Motor neuron (in vitro differentiated cells): ENCODE measurements around the gene MARK2. TPM values are rescaled to one million over a fixed set of nuclear protein-coding genes. Genes with fewer than 3 reads are reported as not detected.

Experiments
- ATAC-seq, 8 experiments: fragments of 200-7000 bp; cut with Tn5 transposase; replicated peaks in 6 of 8; 2 replicates each; pipeline ENCODE4 v1.8.0; 2021; ENCODE audit warnings: mild to moderate bottlenecking in 8 of 8, moderate library complexity in 8 of 8
- H3K27ac ChIP-seq, 2 donors: fragments of 250-450 bp; sonication (Bioruptor Pico); 2 replicates each; pipeline ENCODE4 v1.9.0; 2021; ENCODE audit warnings: antibody characterized with exemption in 2 of 2, mild to moderate bottlenecking in 2 of 2, moderate library complexity in 1 of 2
- H3K4me1 ChIP-seq, 2 donors: fragments of 250-450 bp; sonication (Bioruptor Pico); replicated peaks in 1 of 2; 2 replicates each; pipeline ENCODE4 v1.6.1; 2021; ENCODE audit warnings: antibody characterized with exemption in 2 of 2, mild to moderate bottlenecking in 2 of 2, moderate library complexity in 1 of 2
- H3K4me3 ChIP-seq, 5 donors: fragments of 250-450 bp; sonication (Bioruptor Pico); 2 replicates each; pipeline ENCODE4 v1.9.0; 2021; ENCODE audit warnings: antibody characterized with exemption in 5 of 5, mild to moderate bottlenecking in 5 of 5, moderate library complexity in 4 of 5
- WGBS, 10 experiments: fragments of 450-650 bp; shearing (Covaris generic); methylation state at CpG; one replicate each; pipeline ENCODE4 v1.0.0; 2022; 5-methylcytosine and 5-hydroxymethylcytosine counted together
- in situ Hi-C, 9 experiments: fragments of 400-800 bp; cut with MboI; loops; one replicate each; pipeline ENCODE4 v1.15.0; 2021; ENCODE audit warnings: low sequenced_read_pairs in 9 of 9, low pct_unique_long_range_greater_than_20kb in 2 of 9; ENCODE audit not compliant: unreplicated experiment in 9 of 9
- total RNA-seq, 8 experiments: library from RNA; unstranded; fragments of 300-600 nt; gene quantifications; 2 replicates each; pipeline versions ENCODE4 v1.2.3 to v1.2.4, GENCODE V29; 2022

The MARK2 gene
- total RNA-seq, 8 experiments from 2014 or later, result 9.2 to 36.8 (median 13.6) TPM

- no peak for ATAC-seq
- H3K4me3 ChIP-seq, result no peak overlapping the region
- H3K4me1 ChIP-seq, result peaks cover 2 to 4% of the 10 kb centered on the region in 2 donors
- no peak overlapping the region for H3K27ac ChIP-seq
- in situ Hi-C loops, result loop anchor here in 8 of 9 experiments (10.0 to 25.0 kb wide), 4 partner anchors 103 to 328 kb away; partner anchors contain the start of genes MACROD1 (in 7 of the 8), NAA40 (in 2 of the 8) and COX8A (in 1 of the 8)
- WGBS, 10 experiments, result 77 to 100% (median 89%) methylated on average over 2 to 11 of the region's 12 CpGs; no CpG with 5 or more reads in 2 of the 10 experiments
These were observed 4.3 kb upstream of the MARK2 start for GRCh38 chr11:63834535-63835157.

GRCh38 chr11:63835158-63835545 is 3.8 kb upstream of the MARK2 start:
- Histone ChIP-seq H3K4me3 (no peak overlapping the region), H3K4me1 (peaks cover 2 to 4% of the 10 kb centered on the region in 2 donors), H3K27ac (no peak overlapping the region)
- WGBS, 10 experiments, result 0 to 92% (median 50%) methylated on average over 1 to 3 of the region's 6 CpGs; no CpG with 5 or more reads in 4 of the 10 experiments
- ATAC-seq, result no peak
- in situ Hi-C loops, result loop anchor here in 8 of 9 experiments (10.0 to 25.0 kb wide), 4 partner anchors 102 to 327 kb away; partner anchors contain the start of genes MACROD1 (in 7 of the 8), NAA40 (in 2 of the 8) and COX8A (in 1 of the 8)

DNA sequence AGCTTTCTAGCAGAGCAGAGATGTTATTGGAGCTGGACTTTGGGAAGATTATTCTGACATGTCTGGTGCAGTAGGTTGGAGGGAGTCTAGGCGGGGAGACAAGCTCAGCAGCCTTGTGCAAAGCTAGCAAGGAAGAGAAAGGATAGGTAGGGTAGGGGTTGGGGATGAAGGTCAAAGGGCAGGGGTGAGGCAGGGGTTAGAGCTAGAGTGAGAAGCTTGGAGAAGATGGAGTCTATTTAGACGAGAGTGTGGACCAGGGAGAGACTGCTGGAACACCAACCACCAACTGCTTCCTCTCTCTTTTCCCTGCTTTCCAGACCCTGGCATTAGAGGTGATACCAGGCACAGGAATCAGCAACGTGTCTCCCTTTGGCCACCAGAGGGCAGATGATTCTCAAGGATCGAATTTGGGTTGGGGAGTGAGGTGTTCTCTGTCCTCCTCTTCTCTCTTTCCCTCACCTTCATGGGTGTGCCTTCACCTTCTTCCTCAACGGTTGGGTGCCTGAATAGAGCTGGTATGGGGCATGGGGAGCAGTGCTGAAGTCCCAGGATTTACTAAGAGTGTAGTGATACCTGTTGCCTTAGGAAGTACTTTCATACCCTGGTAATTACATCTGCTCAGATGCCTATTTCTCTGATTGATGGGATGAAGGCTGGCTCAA is 1.8 kb upstream of the MARK2 start:
- in situ Hi-C loops, result loop anchor here in 8 of 9 experiments (10.0 to 25.0 kb wide), 4 partner anchors 100 to 325 kb away; partner anchors contain the start of genes MACROD1 (in 7 of the 8), NAA40 (in 2 of the 8) and COX8A (in 1 of the 8)
- Histone ChIP-seq H3K4me3 (no peak overlapping the region), H3K4me1 (peaks cover 18 to 19% of the 10 kb centered on the region in 2 donors), H3K27ac (no peak overlapping the region)
- 0 to 40% (median 5%) methylated on average over 1 to 5 of the region's 5 CpGs; no CpG with 5 or more reads in 4 of the 10 experiments for WGBS, 10 experiments
- no peak for ATAC-seq

GRCh38 chr11:63837739-63838138 is 1.2 kb upstream of the MARK2 start:
- H3K4me3 ChIP-seq, result no peak overlapping the region
- no peak overlapping the region for H3K27ac ChIP-seq
- H3K4me1 ChIP-seq, result peaks cover 18 to 21% of the 10 kb centered on the region in 2 donors
- no peak for ATAC-seq
- in situ Hi-C loops, result loop anchor here in 8 of 9 experiments (10.0 to 25.0 kb wide), 4 partner anchors 100 to 325 kb away; partner anchors contain the start of genes MACROD1 (in 7 of the 8), NAA40 (in 2 of the 8) and COX8A (in 1 of the 8)
- WGBS, 10 experiments, result 20 to 53% (median 40%) methylated on average over 1 to 4 of the region's 5 CpGs; no CpG with 5 or more reads in 4 of the 10 experiments

DNA sequence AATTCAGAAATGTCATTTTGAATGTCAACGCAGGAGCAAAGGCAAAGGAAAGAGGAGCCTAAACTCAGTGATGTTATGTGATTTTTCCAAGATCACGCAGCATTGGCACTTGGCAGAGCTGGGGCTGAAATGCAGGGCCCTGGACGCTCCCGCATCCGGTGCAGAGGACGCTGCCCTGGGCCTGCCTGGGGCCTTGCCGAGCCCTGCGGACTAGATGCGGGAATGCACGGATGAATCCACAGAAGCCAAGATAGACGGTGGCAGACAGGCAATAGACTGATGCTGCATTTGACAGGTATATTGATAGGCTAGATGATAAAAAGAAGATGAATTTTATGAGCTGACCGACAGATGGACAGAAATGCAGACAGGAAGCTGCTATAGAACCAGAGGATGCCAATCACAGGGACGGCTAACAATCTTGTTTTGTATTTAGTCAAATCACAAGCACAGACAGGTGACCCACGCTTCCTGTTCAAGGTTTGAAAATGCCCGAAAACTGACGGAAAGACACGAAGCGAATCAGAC is 696 bp upstream of the MARK2 start:
- H3K27ac ChIP-seq, result no peak overlapping the region
- ATAC-seq, result no peak
- WGBS, 10 experiments, result 3 to 80% (median 38%) methylated on average over 1 to 12 of the region's 18 CpGs; no CpG with 5 or more reads in 2 of the 10 experiments
- in situ Hi-C loops, result loop anchor here in 8 of 9 experiments (10.0 to 25.0 kb wide), 4 partner anchors 99 to 324 kb away; partner anchors contain the start of genes MACROD1 (in 7 of the 8), NAA40 (in 2 of the 8) and COX8A (in 1 of the 8)
- peaks cover 18 to 21% of the 10 kb centered on the region in 2 donors for H3K4me1 ChIP-seq
- H3K4me3 ChIP-seq, result peak overlapping the region in 3 of 5 donors; percentile 12 to 83 (median 23)

DNA sequence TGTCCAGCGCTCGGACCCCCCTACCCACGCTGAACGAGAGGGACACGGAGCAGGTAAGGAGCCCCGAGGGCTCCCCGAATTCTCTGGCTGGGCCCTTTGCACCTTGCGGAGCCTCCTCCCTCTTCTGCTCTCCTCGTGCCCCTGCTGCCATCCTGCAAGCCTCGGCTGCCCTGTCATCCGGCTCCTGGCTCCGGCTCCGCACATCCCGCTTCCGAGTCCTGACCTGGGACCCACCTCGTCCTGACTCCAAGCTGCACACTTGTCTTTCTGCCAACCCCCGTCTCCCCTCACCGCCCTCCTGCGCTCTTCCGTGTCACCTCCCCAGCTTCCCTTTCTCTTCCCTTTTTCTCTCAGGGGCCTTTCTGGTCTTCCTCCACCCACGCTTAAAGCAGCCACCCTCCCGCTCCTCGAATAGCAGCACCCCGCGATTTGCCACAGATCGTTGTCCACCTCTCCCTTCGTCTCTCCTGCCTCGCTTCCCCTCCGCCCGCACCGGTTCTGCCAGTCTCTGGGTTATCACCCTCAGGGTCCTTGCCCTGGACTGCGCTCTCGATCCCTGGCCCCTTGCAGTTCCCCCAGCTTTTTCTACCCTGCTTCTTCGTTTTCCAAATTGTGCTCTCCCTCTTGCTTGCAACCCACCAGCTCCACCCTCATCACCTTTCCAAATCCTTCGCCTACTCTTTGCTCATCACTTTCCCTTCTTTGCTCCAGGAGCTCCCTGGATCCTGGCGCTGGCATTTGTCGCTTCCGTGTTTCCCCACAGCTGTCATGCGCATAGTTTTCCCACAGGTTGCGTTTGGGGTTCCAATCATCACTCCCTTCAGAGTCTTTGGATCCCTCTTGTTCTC is 822 bp downstream of the MARK2 start:
- H3K4me1 ChIP-seq, result peaks cover 21% of the 10 kb centered on the region in 2 donors
- no peak for ATAC-seq
- in situ Hi-C loops, result loop anchor here in 8 of 9 experiments (10.0 to 25.0 kb wide), 4 partner anchors 98 to 323 kb away; partner anchors contain the start of genes MACROD1 (in 7 of the 8), NAA40 (in 2 of the 8) and COX8A (in 1 of the 8)
- WGBS, 10 experiments, result 0 to 6% (median 0%) methylated on average over 2 to 18 of the region's 40 CpGs; no CpG with 5 or more reads in 1 of the 10 experiments
- H3K27ac ChIP-seq, result peak overlapping the region; percentile 77
- H3K4me3 ChIP-seq, result peak overlapping the region; percentile 49 to 91 (median 77)

DNA sequence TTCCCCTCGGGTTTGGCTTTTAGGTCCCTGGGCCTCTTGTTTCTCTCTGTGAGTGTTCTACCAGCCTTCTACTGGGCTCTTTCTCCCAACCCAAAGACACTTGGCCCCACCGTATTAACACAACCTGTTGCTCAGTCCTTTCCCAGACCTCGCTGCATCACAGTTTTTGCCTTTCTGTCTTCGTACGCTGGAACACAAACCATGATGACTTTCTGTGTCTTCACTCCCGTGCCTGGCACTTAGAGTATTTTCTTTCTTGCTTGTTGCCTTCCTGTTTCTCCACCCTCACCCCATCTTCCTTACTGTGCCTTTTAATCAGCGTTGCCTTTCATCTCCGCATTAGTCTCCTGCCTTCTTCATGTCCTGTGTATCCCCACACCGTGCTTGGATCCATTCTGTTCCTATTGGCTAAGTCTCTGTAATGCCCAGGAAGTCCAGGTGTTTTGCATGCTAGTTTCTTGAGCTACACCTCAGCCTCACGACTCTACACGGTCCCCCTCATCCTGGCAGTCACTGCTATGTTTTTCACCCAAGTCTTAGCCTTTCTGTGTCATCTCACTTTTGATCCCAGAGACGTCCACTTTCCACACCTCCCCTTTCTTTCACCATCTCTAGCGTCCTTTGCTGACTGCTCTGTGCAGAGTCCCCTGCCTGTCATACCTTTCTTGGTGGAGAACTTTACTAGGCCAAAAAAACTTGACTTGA is 1.6 kb downstream of the MARK2 start:
- ATAC-seq, result no peak
- peak overlapping the region; percentile 49 to 91 (median 77) for H3K4me3 ChIP-seq
- no peak overlapping the region for H3K27ac ChIP-seq
- peaks cover 24 to 28% of the 10 kb centered on the region in 2 donors for H3K4me1 ChIP-seq
- in situ Hi-C loops, result loop anchor here in 8 of 9 experiments (25.0 kb wide), 3 partner anchors 97 to 322 kb away; partner anchors contain the start of genes MACROD1 (in 7 of the 8), NAA40 (in 2 of the 8) and COX8A (in 1 of the 8)
- 0 to 11% (median 6%) methylated on average over 3 to 12 of the region's 13 CpGs for WGBS, 10 experiments

DNA sequence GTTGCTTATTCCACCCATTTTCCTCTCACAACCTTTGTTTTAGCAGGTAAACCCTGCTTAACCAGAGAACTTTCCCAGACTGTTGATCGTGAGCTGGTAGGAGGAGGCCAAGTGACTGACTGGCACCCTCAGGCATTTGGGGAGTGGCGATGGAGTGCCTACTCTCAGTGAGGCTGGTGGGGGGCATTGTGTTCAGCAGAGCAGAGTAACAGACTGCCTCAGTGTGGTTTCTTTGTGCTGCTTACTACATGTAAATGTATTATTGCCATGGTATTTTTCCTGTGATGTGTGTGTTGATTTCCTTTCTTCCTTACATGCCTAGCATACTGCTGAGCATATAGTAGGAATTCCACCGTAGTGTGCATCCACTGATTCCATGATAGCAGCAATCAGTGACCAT is 2.6 kb downstream of the MARK2 start:
- H3K4me3 ChIP-seq, result peak overlapping the region; percentile 49 to 91 (median 77)
- H3K4me1 ChIP-seq, result peaks cover 24 to 29% of the 10 kb centered on the region in 2 donors
- 11 to 100% (median 30%) methylated on average over 1 to 3 of the region's 3 CpGs; no CpG with 5 or more reads in 1 of the 10 experiments for WGBS, 10 experiments
- H3K27ac ChIP-seq, result no peak overlapping the region
- peak in 1 of 8 experiments; percentile 0 for ATAC-seq
- in situ Hi-C loops, result loop anchor here in 8 of 9 experiments (25.0 kb wide), 3 partner anchors 96 to 321 kb away; partner anchors contain the start of genes MACROD1 (in 7 of the 8), NAA40 (in 2 of the 8) and COX8A (in 1 of the 8)

DNA sequence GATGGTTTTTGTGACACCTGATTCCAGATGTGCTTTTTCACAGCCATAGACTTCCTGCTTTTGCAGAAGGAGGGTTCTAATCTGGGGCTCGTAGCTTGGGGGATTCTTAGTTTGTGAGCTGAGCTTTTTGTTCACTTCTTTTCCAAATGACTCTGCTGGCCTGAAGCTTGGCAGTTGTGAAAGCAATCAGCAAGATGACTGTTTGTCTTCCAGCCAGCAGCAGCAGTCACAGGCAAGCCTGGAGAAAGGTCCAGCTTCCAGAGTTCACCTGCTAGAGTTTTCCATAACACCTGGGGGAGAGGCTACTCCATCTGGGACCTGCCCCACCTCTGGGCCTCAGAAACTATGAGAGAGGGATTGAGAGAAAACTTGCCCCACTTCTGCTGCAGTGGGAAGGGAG is 4.1 kb downstream of the MARK2 start:
- 60 to 100% (median 80%) methylated on average over 1 of the region's 1 CpG; no CpG with 5 or more reads in 4 of the 10 experiments for WGBS, 10 experiments
- no peak overlapping the region for H3K27ac ChIP-seq

GRCh38 chr11:63844836-63845235 is 5.9 kb downstream of the MARK2 start:
- H3K4me1 ChIP-seq, result peaks cover 22 to 25% of the 10 kb centered on the region in 2 donors
- WGBS, 10 experiments, result 51 to 100% (median 82%) methylated on average over 1 to 4 of the region's 4 CpGs; no CpG with 5 or more reads in 4 of the 10 experiments
- in situ Hi-C loops, result loop anchor here in 8 of 9 experiments (25.0 kb wide), 3 partner anchors 92 to 317 kb away; partner anchors contain the start of genes MACROD1 (in 7 of the 8), NAA40 (in 2 of the 8) and COX8A (in 1 of the 8)

More for the DNA sequence above, 4.1 kb downstream of the MARK2 start:
- no peak for ATAC-seq
- Histone ChIP-seq H3K4me3 (no peak overlapping the region), H3K4me1 (peaks cover 22 to 28% of the 10 kb centered on the region in 2 donors)
- in situ Hi-C loops, result loop anchor here in 8 of 9 experiments (25.0 kb wide), 3 partner anchors 94 to 319 kb away; partner anchors contain the start of genes MACROD1 (in 7 of the 8), NAA40 (in 2 of the 8) and COX8A (in 1 of the 8)

More at GRCh38 chr11:63844836-63845235, 5.9 kb downstream of the MARK2 start:
- ATAC-seq, result peak in 1 of 8 experiments; percentile 14
- no peak overlapping the region for H3K27ac ChIP-seq
- no peak overlapping the region for H3K4me3 ChIP-seq
